Kidney (tissue), 14 donors: Measurements from ENCODE around the gene PPIE. TPM values are rescaled to one million over a fixed set of nuclear protein-coding genes. Genes with fewer than 3 reads are reported as not detected.
"Not testable (repeated sequence)": the region's sequence is repeated elsewhere in the genome, so short reads cannot be mapped to it uniquely, and the experiment has no call there.

Source experiments
- DNase-seq, 5 donors: peaks; one replicate each; pipeline ENCODE4 v3.0.0-alpha.2; 2013 to 2020
- FAIRE-seq: peaks from 2 replicates; lab custom pipeline; 2012; peaks lifted over from hg19 to GRCh38; lab: Jason Lieb, UNC
- H3K27ac ChIP-seq, 2 donors: one replicate each; pipeline ENCODE4 v1.7.0; 2013; ENCODE audit warnings: low read depth in 2 of 2, low read length in 2 of 2, inconsistent platforms in 1 of 2
- H3K27me3 ChIP-seq: one replicate; pipeline ENCODE4 v1.7.1; 2013; ENCODE audit warnings: low read length, inconsistent platforms; ENCODE audit not compliant: control insufficient read depth, insufficient read depth
- H3K36me3 ChIP-seq, 3 donors: one replicate each; pipeline versions ENCODE4 v1.7.0 to v1.7.1; 2013; ENCODE audit warnings: low read length in 3 of 3, control low read depth in 1 of 3, inconsistent platforms in 1 of 3; ENCODE audit not compliant: insufficient read depth in 3 of 3, control insufficient read depth in 2 of 3
- H3K4me1 ChIP-seq, 3 donors: one replicate each; pipeline versions ENCODE4 v1.7.0 to v1.7.1; 2013; ENCODE audit warnings: low read length in 3 of 3, inconsistent platforms in 1 of 3, low read depth in 1 of 3; ENCODE audit not compliant: control insufficient read depth in 2 of 3, insufficient read depth in 2 of 3
- H3K4me3 ChIP-seq, 3 donors: one replicate each; pipeline versions ENCODE4 v1.7.0 to v1.8.1; 2013; ENCODE audit warnings: low read length in 3 of 3, control low read depth in 1 of 3, inconsistent platforms in 1 of 3
- H3K9ac ChIP-seq, 3 donors: one replicate each; pipeline versions ENCODE4 v1.7.0 to v1.7.1; 2013; ENCODE audit warnings: low read length in 3 of 3, control low read depth in 1 of 3, inconsistent platforms in 1 of 3
- H3K9me3 ChIP-seq, 3 donors: one replicate each; pipeline versions ENCODE4 v1.7.0 to v1.7.1; 2013; ENCODE audit warnings: low read length in 3 of 3, control low read depth in 1 of 3, inconsistent platforms in 1 of 3; ENCODE audit not compliant: control insufficient read depth in 2 of 3, insufficient read depth in 1 of 3
- CTCF ChIP-seq: IDR thresholded peaks from 3 replicates; pipeline ENCODE4 v1.5.1; 2012; ENCODE audit warnings: mild to moderate bottlenecking, moderate library complexity, borderline replicate concordance; ENCODE audit not compliant: insufficient read depth; ENCODE audit errors: extremely low read depth
- intact Hi-C: fragments of 100-400 bp; cut with DNase I; formaldehyde crosslinking; loops from one replicate; pipeline ENCODE4 v1.11.1; 2022
- polyA plus RNA-seq: library from polyadenylated mRNA; stranded (reverse); fragments of 350-450 nt; fragmentation: Illumina TruSeq; extraction: RNeasy Lipid Tissue Mini Kit (QIAGEN cat#74804); gene quantifications from one replicate; pipeline ENCODE4 v1.2.3, GENCODE V29; 2014; ENCODE audit warnings: low read depth, low replicate concordance; ENCODE audit not compliant: insufficient read depth
- total RNA-seq: library from RNA; stranded (reverse); fragmentation: NEBNext Ultra II Directional; extraction: Animal tissue kit (Norgen Biotek cat#: 25700); gene quantifications from one replicate; pipeline ENCODE4 v1.2.1, GENCODE V29; 2021
- donor health status: control.
- donor health status: control.
- donor health status: control.
- donor health status: control.
- donor health status: control.
- donor health status: DM: yes; HTN: yes; CAD: no.
- donor health status: Normal renal cell carcinoma (clear cell type).

Gene PPIE
- total and polyA plus RNA-seq, 2 donors from 2014 or later, result 52.0 to 58.6 TPM

DNA sequence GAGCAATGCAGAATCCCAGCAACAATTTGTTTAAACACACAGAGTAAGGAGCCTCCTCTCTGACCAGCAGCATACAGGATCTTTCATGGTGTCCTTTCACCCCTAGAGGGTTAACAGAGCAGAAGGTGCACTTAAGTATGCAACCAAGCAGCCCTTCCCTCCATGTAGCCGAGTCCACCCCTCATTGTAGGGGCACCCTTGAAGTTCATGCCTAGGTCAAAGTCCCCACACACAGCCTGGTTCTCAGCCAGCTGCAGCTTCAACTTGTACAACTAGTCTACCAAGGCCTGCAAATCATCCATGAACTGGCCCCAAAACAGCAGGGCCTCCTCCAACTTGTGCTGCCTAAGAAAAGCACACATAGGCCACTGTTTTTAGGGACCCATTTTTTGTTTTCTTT lies 57.0 kb downstream of the PPIE start:
- no peak overlapping the region for H3K27ac ChIP-seq
- FAIRE-seq, result no peak

GRCh38 chr1:39798859-39799769 lies 60.4 kb downstream of the PPIE start:
- FAIRE-seq, H3K9ac ChIP-seq, intact Hi-C loops, H3K9me3 ChIP-seq, H3K4me1 ChIP-seq, H3K27me3 ChIP-seq, H3K36me3 ChIP-seq, H3K27ac ChIP-seq: not testable (repeated sequence)
- H3K4me3 ChIP-seq, result peak overlapping the region in 1 of 3 donors; percentile 21
- DNase-seq, result peak; percentile 77 to 93 (median 86)

More for the DNA sequence above, 57.0 kb downstream of the PPIE start:
- H3K4me1 ChIP-seq, result peaks cover 0 to 2% (median 0%) of the 10 kb centered on the region in 3 donors
- peak in 1 of 5 donors; percentile 29 for DNase-seq
- no peak overlapping the region for H3K4me3 ChIP-seq
- no peak for TF ChIP-seq CTCF
- H3K9me3 ChIP-seq, result no peaks in the 10 kb centered on the region
- no peaks in the 10 kb centered on the region for H3K36me3 ChIP-seq
- H3K9ac ChIP-seq, result no peak overlapping the region
- H3K27me3 ChIP-seq, result no peaks in the 10 kb centered on the region
- intact Hi-C loops, result no loop called here

DNA sequence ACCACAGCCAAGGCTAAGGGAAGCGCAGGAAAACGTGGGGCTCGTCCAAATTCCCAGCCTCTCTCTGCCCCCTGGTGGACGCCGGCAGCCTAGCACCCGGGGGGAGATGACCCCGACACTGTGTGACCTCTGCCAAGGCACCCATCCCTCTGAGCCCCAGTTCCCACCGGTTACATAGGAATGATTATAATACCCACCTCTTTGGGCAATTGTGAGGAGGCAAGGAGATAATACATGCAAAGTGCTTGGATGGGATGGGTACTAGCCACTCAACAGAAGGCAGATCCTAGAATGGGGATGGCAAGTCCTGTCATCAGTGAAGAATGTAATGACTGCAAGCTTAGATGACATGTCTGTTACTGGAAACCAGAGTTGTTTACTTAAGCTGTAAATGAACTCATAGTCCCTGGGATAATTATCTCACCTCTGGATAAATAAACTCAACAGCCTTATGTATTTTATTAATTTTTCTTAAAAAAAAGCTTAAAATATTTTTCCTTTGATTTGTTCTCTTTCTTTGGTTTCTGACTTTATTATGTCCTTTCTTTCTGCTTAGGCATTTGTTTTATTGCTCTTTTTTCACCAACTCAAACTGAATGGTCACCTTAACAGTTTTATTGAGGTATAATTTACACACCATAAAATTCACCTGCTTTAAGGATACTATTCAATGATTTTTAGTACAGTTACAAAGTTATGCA lies 61.2 kb downstream of the PPIE start:
- TF ChIP-seq CTCF, result peak; percentile 46
- DNase-seq, result peak; percentile 64 to 87 (median 70)
- intact Hi-C loops, result no loop called here
- Histone ChIP-seq H3K27me3 (no peaks in the 10 kb centered on the region), H3K27ac (no peak overlapping the region), H3K4me1 (peaks cover 0 to 2% (median 0%) of the 10 kb centered on the region in 3 donors), H3K9me3 (no peaks in the 10 kb centered on the region), H3K4me3 (no peak overlapping the region), H3K36me3 (no peaks in the 10 kb centered on the region), H3K9ac (no peak overlapping the region)
- no peak for FAIRE-seq

GRCh38 chr1:39800471-39800835 lies 61.8 kb downstream of the PPIE start:
- FAIRE-seq, result no peak
- no peak for TF ChIP-seq CTCF
- Histone ChIP-seq H3K9ac (no peak overlapping the region), H3K4me3 (no peak overlapping the region), H3K27ac (no peak overlapping the region), H3K4me1 (peaks cover 0 to 2% (median 0%) of the 10 kb centered on the region in 3 donors), H3K27me3 (no peaks in the 10 kb centered on the region), H3K9me3 (peaks cover 0 to under 1% (median 0%) of the 10 kb centered on the region in 3 donors), H3K36me3 (no peaks in the 10 kb centered on the region)
- intact Hi-C loops, result no loop called here
- peak in 1 of 5 donors; percentile 4 for DNase-seq
